GM13977 (cell line): ENCODE measurements around the gene TAF13.

ENCODE experiments used
- DNase-seq: peaks from one replicate; pipeline ENCODE4 v3.0.0; 2012; ENCODE audit warnings: low spot score
- CTCF ChIP-seq: IDR thresholded peaks from 2 replicates; pipeline ENCODE4 v1.5.1; 2012; ENCODE audit warnings: mild to moderate bottlenecking, control low read depth; ENCODE audit not compliant: insufficient read depth; ENCODE audit errors: extremely low read depth, missing control alignments
- in situ Hi-C: fragments of 300-500 bp; cut with MboI; formaldehyde crosslinking; loops from one replicate; pipeline ENCODE4 v1.12.0; 2022; ENCODE audit warnings: low sequenced_read_pairs, low pct_unique_long_range_greater_than_20kb, mixed read lengths, inconsistent platforms; ENCODE audit not compliant: unreplicated experiment

The TAF13 gene, protein sequence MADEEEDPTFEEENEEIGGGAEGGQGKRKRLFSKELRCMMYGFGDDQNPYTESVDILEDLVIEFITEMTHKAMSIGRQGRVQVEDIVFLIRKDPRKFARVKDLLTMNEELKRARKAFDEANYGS

DNA sequence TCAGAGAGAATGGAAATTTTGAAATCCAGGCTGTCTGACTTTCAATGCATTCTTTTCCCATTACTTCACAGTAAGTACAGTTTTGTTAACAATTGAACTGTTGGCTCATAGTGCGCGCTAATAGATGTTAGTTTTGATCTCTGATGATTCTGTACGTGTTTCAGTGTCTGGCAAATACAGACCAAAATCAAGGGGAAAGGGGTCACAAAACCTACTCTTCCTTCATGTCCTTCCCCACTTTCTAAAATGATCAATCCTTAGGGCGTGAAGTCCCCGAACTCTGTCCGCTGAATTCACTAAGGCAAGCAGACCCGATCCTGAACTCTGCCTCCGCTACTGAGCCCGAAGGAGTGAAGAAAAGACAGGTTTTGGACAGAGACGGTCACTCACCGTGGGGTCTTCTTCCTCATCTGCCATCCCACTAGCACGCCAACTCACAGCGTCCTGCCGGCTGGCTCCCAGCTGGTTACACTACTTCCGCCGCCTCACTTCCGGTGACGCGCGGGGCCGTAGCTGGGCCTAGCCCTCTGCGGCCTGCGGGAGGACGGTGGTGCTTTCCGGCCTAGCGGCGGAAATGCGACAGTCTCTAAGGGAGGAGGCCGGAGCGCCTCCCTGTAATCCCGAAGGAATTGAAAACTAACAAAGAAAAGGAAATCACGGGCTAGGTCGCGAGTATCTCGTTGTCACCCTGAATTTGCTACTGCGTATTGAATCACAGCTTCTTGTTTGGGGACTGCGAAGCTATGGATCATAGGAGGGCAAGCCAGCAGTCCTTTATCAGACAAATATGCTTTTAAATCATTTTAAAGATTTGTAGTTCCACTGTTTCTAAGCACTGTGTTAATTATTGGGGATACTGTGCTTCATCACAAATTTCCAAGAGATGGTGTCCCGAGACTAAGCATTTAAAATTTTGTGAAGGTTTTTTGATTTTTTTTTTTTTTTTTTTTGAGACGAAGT, at the start of gene TAF13:
TAF13 (minus strand) TSS at position 473 of the 960 bp plus-strand sequence; CDS start at position 417, 56 bp downstream.
- TF ChIP-seq CTCF: no peak
- DNase-seq: peak; percentile 95
- in situ Hi-C loops: no loop called here

DNA sequence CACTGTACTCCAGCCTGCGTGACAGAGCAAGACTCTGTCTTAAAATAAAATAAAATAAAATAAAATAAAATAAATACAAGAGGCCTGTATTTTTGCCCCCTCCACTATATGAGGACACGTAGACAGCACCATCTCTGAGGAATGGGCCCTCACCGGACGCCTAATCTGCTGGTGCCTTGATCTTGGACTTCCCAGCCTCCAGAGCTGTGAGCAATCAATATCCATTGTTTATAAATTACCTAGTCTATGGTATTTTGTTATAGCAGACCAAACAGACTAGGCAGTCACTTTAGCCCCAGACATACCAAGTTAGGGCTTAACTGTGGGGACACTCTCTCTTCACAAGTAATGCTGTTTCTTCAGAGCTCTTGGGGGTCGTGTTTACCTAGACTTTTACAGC, 44.6 kb upstream of the TAF13 start:
- no peak for DNase-seq
- TF ChIP-seq CTCF: no peak
- in situ Hi-C loops: no loop called here

- TF ChIP-seq CTCF: no peak
- in situ Hi-C loops: no loop called here
- no peak for DNase-seq
These were observed 42.3 kb upstream of the TAF13 start for GRCh38 chr1:109118089-109118488.

DNA sequence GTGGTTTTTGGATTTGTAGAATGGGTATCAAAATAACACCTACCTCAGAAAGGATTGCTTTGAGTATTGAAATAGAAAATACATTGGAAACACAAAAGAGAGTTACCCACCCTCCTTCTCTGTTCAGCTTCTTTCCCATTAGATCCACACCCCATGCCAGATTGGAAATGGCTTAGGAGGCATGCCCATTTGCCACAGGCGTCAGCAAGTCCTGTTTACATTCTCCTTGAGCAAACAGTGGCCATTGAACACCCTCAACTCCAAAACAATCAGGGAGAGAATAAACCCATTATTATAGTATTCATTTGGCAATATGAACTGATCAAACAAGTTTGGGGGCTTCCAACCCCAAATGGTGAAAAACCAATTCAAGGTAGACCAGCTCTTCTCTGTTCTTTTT, 40.5 kb upstream of the TAF13 start:
- DNase-seq: no peak
- TF ChIP-seq CTCF: no peak
- in situ Hi-C loops: no loop called here

DNA sequence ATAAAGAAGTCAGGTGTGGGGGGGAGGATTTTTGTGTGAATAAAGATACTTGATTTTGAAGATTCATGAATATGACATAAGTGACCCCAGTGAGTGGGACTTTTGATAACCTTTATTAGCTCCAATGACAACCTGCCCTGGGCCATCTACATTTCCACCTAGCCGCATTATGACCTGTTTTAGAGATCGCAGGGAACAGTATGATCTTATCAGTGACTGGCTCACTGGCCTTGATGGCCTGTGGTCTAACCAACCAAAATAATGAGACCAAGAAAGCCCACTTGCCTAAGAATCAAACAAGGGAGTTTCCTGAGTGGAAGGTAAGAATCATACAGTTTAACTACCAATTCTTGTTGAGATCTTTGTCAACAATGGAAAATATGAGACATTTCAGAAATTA, 39.9 kb upstream of the TAF13 start:
- TF ChIP-seq CTCF: no peak
- no peak for DNase-seq
- in situ Hi-C loops: no loop called here

GRCh38 chr1:109114342-109114674, 38.5 kb upstream of the TAF13 start:
- no peak for TF ChIP-seq CTCF
- no peak for DNase-seq
- in situ Hi-C loops: no loop called here
